Limb (tissue), 2 donors: ENCODE results near the gene GRIK3.

Source experiments
- DNase-seq, 2 donors: peaks; one replicate each; pipeline ENCODE4 v3.0.0-alpha.2; 2016; ENCODE audit errors: extremely low spot score in 2 of 2

Gene GRIK3

DNA sequence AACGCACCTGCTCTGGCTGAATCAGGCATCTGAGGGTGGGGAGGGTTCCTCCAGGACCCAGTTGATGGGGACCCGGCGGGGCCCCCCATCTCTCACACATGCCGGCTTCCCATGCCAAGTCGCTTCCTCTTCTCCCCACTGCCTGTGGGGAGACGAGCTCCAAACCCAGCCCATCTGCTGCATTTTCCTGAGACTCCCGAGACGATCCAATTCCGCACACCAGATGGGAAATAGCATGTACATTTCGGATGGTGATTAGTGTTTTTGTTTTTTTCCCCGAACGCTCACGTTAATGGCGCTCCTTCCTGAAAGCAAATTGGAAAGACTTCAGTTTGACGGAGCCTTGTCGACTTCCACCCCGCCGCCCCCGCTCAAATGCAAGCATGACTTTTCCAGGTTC, 13.2 kb upstream of the GRIK3 start:
- no peak for DNase-seq

DNA sequence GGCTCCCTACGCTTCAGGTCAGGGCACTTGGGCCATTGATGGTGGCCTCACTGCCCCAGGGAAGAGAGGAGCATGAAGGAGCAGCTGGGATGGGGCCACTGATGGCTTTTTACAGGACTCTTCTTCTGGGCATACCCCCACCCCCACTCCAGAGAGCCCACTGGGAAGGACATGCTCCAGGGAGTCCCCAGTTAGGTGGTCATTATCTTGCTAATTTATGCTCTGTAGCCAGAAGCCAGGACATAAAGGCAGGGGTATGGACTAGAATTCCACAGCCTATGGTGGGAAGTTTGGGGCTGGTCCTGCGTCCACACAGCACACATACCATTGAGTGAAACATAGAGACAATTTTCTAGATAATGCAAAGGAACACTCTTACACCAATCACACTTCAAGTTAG, 8.8 kb upstream of the GRIK3 start:
- no peak for DNase-seq

DNA sequence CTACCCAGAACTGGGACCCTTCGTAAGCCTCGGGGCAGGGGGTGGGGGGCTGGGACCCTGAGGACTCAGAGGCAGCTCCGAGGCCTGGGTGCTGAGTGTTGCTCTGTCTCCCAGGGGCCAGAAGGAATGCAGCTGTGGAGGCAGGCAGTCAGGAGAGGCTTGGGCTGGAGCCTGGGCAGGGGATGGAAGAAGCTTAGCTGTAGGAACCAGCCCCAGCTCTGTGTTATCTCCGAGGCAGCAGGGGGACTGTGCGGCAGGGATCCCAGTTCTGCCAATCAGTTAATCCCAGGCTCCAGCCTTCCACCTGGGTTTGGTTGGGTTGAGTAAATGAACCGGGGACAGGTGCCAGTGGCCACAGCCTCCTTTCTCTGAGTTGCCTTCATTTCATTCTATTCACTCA, 8.2 kb upstream of the GRIK3 start:
- no peak for DNase-seq

DNA sequence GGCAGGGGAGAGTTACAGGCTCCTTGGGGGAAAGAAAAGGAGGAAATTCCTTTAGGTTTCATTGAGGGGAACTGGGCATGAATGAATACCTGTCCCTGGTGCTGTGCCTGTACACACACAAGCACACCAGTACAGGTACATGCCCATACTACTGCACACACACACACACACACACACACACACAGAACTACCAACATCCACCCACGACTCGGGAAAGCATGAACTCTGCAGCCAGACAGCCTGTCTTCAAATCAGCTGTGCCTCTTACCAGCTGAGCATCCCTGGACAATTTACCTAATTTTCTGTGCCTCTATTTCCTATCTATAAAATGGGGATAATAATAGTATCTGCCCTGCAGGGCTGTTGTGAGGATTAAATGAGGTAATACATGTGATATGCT, 7.2 kb upstream of the GRIK3 start:
- DNase-seq: no peak

DNA sequence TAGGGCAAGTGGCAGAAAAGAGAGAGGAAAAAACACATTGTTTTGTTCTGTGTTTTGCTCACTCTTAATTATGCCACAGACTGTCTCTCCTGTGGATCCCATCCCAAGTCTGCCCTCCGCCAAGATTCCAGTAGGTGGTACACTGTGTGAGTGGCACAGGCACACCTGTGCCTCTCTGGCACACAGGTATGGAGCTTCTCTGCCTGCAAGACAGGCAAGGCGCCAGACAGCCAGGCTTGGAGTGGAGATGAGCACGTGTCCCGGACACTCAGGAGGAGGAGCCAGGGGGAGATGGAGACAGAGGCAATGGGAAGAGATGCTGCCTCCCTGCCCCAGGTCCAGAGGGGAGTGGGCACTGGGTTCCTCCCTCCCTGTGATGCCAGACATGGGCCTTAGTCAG, 6.5 kb upstream of the GRIK3 start:
- no peak for DNase-seq

DNA sequence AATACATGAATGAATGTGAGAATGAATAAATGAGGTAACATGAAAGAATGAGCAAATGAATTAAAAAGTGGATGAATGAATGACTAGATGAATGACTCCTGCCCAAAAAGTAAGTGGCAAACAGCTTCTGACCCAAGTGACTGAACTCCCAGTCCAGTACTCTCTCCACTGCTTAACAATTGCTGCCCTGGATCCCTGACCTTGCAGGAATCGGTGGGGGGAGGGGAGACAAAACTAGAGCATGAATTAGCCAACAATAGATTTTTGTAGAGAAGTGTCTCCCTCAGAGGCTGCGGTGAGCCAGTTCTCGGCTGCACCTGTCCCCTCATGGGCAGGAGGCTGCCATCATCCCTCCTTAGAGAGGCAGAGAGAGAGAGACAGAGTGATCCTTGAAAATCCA, 5.9 kb upstream of the GRIK3 start:
- no peak for DNase-seq

DNA sequence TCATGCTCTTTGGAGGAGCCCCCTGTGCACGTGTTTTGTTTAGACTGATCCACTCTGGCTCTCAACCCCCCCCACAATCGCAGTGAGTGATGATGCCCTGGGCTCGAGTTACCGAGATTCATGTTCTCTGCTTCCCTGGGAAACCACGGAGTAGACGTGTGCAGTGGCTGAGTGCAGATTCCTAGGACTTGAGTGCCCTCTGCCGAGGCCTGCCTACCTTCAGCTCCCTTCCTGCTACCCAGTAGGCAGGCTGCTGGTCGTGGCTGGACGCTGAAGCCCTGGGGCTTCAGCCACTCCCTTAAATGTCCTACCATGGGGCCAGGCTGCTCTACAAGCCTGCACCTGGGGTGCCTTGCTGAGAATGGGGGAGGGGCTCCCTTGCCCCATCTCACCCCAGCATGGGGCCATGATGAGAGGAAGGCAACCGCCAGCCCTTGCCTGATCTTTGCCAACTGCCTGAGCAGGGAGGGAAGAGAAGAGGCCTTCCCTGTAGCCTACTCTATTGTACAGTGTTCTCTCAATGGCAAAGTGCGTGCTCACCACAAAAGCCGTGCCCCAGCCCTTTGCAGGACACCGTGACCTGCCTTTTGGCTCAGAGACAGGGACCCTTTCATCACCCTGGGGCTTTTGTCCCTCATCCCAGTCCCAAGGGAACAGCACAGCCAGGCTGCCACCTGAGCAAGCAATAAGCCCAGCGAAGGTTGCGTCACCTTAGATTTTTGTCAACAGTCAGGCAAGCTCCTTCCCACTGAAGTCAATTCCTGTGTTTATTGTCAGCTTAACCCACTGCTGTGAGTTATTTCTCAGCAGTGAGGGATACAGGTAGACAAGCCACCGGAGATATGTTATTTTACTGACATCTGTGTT, 4.1 kb upstream of the GRIK3 start:
- peak; percentile 15 to 70 for DNase-seq

DNA sequence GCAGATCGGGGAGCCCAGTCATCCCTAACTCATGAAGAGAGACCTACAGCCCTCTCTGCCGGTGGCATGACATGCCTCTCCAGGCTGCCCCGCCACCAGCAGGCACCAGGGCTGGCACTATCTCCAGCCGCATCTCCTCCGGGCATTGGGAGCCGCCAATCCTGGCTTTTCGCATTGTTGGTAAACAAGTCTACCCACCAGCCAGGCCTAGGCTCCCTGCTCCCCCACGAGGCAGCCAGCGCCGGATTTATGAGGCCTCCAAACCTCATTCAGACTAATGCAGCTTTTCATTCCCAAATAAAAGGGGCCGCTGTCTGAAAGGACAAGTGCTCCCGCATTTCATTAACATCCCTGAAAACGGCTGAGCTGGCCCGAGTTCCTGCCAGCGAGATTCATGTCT, 3.4 kb upstream of the GRIK3 start:
- DNase-seq: peak in 1 of 2 donors; percentile 50

DNA sequence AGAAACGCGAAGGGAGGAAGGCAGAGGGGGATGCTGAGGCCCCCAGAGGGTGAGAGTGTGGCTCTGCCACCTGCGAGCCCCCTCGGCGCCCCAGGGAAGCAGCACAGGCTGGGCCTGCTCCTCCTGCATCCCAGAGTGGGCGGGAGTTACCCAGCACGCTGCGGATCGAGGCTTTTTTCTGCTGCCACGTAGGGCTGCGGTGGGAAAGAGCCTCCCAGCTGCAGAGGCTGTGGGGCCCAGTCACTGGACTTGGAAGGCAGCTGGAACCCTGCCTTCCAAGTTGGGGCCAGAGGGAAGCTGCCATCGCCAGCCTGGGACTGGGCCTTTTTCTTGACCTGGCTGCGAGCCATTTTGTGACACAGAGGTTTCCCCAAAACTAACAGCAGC, 2.3 kb upstream of the GRIK3 start:
- DNase-seq: peak in 1 of 2 donors; percentile 51

DNA sequence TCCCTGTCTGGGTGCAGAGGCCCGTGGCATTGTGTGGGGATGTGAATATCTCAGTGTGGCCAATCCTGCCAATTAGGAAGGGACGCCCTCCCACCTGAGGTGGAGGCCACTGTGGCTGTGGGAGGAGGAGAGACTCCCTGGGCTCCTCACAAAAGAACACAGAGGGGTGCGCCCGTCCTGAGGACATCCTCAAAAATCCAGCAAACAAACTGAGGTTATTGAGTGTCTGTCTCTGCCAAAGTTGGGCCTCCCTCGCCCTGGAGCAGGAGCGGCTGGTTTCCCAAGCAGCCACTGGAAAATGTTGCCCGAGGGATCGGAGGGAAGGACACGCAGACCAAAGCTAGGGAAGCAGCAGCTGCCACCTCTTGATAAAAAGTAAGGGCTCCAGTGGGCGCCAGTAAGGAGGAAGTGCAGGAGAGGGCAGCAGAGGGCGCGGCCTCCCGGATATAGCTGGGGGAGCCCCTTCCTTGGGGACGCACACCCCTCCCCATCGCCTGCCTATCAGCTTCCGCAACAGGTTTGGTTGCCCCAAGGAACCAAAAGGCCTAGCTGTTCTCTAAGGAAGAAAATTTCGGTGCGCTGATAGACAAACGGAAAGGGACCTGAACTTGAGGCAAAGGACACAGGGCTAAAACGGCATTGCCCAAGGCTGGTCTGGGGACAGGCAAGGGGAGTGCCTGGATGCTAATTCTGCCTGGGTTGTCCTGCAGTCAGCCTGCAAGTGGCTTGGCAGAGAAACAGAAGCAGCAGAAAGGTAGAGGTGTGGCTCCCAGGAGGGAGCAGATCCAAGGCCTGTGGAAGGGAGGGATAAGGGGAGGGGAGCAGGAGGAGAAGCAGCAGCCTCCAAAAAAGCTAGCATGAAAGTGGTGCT, 1.7 kb upstream of the GRIK3 start:
- DNase-seq: no peak

DNA sequence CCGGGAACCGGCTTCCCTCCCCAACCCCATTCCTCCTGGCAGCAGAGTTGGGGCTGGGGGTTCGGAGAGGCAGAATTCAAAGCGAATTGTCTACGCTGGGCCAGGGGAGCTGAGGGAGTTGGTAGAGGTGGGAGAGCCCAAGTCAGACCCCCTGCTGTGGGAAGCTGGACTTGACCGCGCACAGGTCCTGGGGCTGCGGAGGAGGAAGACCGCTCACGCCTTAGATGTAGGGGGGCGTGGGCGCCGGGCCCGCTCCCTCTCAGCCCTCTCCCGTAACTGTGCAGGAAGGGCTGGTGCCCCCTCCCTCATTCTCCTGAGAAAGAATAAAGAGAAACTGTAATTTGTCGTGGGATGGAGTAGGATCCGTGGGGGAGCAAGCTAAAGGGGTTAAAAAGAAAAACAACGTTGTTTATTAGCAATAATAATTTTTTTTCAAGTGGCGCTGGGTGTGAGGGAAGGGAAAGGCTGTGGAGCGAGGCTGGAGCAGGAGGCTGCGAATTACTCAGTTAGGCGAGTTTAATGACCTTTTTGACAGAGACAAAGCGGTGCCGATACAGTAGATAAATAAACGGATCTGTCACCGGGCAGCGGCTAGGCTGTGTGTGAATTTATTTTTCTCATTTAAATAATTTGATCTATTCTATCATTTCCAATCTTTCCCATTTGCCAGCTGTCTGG, 838 bp upstream of the GRIK3 start:
- no peak for DNase-seq

DNA sequence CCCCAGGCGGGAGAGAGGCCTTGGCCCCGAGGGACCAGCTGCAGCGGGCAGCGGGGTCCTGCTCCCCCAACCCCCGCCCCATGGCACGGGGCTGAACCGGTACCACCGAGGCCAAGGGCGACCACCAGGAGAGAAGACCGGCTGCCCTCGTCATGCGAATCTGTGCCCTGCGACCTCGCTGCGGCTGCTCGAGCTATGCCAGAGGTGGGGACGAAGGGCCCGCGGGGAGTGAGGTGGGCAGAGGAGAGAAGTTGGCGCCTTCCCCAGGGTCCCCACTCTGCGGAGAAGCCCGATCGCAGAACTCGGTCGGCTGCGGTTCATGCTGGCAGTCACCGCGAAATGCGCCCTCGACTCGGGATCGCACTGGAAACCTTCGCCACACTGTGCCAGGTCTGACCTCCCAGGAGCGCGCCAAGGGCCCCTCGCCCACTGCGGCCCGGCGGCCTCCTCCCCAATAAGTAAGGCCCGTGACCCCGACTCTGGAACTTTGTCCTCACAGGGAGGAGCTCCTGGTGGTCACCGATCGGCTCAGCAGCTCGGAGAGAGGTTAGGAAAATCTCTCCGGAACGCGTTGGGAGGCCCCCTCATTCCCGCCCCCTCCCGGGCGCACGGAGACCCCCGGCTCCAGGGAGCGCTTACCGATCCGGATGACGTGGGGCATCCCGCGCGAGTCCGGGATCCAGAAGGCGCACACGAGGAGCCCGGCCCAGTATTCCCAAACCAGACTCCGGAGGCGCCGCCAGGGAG, 787 bp downstream of the GRIK3 start:
- DNase-seq: peak in 1 of 2 donors; percentile 45

DNA sequence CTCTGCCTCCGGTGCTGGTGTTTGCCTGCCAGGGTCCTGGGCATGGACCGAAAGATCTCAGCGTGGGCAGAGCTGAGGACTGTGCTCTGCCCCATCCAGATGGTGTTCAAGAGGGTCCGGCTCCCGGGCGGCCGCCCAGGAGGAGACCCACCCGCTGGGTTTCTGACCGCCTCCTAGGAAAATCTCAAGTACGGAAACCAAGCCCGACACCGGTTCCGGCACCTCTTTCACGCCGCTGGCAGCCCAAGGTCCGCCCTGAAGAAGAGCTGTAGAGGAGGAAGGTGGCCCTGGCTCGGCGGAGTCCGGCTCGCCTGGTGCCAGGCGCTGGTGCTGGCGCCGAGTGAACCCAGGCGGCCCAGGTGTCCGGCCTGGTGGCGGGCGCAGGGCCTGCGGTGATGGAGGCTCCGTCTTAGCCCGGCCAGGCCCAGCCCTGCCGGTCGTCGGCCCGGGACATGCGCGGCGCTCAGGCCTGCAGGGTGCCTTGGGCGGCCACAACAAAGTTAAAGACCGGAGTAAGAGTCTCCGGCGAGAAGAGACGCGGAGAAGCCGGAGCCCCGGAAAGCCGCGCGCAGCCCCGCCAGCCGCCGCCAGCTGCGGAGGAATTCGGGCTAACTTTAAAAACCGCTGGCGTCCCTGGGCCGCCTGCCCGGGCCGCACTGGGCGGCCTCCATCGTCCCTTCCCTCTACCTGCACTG, 1.5 kb downstream of the GRIK3 start:
- peak in 1 of 2 donors; percentile 43 for DNase-seq

DNA sequence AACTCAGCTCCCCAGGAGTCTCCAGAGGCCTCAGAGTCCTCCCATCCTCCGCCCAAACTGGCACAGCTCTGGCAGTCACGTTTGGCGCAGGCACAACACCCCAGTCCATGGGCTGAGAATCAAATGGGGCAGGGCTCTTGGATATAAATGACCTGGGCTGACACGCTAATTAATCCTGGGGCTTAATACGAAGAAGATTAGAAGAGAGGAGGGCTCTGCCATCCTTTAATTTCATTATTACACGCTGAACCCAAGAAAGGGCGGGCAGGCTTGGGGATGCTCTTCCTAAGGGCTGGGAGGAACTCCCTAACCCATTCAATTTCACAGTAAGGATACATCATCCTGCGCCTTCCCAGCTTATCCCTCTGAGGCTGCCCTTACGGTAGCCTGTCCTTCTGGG, 2.4 kb downstream of the GRIK3 start:
- DNase-seq: no peak

DNA sequence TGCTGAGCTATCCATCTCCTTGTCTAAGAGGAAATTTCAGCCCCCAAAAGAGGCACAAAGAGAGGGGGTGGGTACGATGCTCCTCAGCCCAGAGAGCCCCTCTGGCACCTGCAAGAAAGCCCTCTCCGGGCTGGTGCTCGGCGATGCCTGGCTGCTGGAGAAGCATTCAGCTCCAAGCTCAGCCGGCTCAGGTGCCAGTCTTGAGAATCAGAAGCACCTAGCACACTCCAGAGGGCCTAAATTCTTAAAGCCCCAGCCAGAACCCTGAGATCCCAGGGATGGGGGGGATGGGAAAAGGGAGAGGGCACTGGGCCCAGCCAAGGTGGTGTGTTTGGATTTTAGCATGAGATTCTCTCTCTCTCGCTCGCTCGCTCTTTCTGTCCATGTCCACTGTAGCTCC, 2.9 kb downstream of the GRIK3 start:
- DNase-seq: no peak

DNA sequence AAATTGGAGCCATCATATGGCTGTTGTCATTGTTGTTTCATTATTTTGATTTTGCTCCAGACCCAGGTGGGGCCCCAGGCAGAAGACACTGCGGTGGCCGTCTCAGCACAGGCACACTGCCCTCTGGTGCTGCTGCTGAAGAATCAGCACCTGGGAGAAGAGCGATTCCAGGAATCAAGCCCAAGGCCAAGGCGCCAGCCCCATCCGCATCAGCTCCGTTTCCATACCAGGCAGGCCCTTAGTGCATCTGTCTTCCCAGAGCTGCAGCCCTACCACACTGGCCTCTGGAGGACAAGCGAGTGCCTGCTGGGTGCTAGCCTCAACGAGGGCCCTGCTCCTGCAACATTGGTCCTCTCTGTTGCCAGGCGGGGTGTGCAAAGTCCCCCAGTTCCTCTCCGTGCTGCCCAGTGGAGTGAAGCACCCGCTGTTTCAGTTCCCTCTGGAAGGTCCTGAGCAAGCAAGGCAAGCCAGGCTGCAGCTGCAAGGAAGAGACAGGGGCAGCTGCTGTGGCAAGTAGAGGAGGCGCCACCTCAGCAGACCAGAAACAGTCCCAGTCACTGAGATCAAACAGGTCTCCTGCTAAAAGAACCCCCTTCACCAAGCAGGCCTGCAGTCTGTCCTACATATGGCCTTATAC, 5.2 kb downstream of the GRIK3 start:
- DNase-seq: no peak

DNA sequence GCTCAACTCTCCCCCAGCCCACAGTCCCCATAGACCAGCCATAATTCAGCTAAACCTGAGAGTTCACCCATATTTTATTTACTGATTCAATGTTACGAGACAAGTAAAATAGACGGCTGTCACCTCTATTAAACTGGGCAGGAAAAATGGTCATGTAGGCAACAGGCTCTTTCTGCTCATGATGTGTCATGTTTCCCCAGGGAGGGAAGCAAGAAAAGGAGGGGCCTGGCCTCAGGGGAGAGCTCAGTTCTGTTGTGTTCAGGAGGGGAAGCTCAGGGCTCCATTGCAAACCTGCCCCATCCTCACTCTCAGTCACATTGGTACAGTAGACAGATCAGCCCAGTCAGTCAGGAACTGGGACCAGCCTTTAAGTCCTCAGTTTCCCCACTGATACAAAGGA, 12.8 kb downstream of the GRIK3 start:
- no peak for DNase-seq

DNA sequence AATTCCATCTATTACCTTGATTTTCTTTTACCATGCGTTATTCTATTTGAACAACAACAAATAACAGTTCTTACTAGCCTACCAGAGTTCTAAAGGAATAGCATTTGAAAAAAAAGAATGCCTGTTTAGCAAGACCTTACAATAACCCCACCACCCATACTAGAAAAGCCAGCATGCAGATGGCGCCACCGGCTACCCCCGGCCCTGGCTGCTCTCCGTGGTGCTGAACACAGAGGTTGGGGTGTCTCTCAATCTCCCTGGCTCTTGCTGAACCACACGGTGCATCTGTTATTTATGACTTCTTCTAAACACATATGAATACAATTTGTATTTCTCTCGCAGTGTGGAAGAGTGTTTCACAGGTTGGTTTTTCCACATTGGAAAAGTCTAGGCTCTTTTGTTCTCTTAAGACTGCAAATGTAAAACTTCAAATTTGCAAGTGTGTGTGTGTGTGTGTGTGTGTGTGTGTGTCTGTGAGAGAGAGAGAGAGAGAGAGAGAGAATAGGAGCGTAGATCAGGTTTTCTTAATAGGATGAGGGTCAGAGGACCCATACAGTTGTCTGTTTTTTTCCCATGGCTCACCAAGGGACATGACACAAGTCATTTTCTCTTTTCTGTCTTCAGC, 13.6 kb downstream of the GRIK3 start:
- DNase-seq: peak in 1 of 2 donors; percentile 68

DNA sequence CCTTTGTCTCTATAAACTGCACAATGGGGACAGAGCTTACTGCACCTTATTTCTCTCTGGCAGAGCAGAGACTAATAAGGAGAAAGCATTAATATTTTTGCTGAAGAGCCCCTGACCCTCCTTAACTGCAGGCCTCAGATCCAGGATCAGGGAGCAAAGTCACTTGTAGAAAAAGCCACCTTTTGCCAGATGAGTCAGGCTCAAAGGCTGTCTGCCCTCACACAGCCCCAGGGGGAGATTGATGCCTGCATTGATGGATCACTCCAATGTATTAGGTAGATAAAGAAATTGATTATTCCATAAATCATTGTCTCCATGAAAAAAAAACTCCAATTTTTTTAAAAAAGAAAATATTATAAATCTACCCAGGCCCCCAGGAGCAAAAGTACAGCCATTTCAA, 15.8 kb downstream of the GRIK3 start:
- no peak for DNase-seq

DNA sequence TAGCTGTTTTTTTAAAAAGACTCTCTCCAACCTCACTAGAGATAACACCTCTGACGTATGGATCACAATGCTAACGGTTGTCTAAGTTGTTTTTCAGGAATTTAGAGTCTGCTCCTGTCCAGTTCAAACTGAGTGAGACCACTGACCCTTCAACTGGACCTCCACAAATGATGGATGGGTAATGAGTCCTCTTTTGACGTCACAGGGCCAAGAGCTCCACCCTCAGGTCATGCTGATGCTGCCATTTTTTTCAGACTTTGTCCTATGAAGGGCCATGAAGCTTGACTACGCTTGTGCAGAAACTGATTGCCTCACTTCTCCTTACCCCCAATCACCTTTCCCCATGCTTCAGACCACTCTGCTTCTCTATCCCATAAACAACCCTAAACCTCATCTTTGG, 16.6 kb downstream of the GRIK3 start:
- DNase-seq: no peak
